HG03135 (cell line): ENCODE data around the gene ZNF215.
A peak's percentile ranks its signal among the peaks of the same experiment; 100 is the strongest.
"Not testable (repeated sequence)": the region's sequence is repeated elsewhere in the genome, so short reads cannot be mapped to it uniquely, and the experiment has no call there.

Source experiments
- ATAC-seq: cut with Tn5 transposase; IDR thresholded peaks from one replicate; pipeline ENCODE4 v1.9.1; 2021; ENCODE audit warnings: mild to moderate bottlenecking, moderate library complexity; ENCODE audit not compliant: unreplicated experiment

The ZNF215 gene

GRCh38 chr11:6926208-6927029 lies at the start of gene ZNF215:
TSS of gene ZNF215 (plus strand) at chr11:6926426. CDS start at chr11:6932273, 5,847 bp downstream.
- ATAC-seq, result peak; percentile 69

- ATAC-seq, result no peak
Measured at GRCh38 chr11:6876914-6877313, 49.3 kb upstream of the ZNF215 start.

- no peak for ATAC-seq
Measured at GRCh38 chr11:6882751-6883150, 43.5 kb upstream of the ZNF215 start.

GRCh38 chr11:6887711-6888110 lies 38.5 kb upstream of the ZNF215 start:
- not testable (repeated sequence) for ATAC-seq

GRCh38 chr11:6888830-6889229 lies 37.4 kb upstream of the ZNF215 start:
- no peak for ATAC-seq

- ATAC-seq, result no peak
Measured at GRCh38 chr11:6889835-6890234, 36.4 kb upstream of the ZNF215 start.

- ATAC-seq, result no peak
Measured at GRCh38 chr11:6892400-6892799, 33.8 kb upstream of the ZNF215 start, which contains the start of gene OR2D2. TSS of gene OR2D2 (minus strand) at chr11:6892500. CDS start at chr11:6892500, 0 bp downstream.

- ATAC-seq, result no peak
Measured at GRCh38 chr11:6894097-6894496, 32.1 kb upstream of the ZNF215 start.

GRCh38 chr11:6895010-6895409 lies 31.2 kb upstream of the ZNF215 start:
- peak; percentile 74 for ATAC-seq

GRCh38 chr11:6898911-6899310 lies 27.3 kb upstream of the ZNF215 start:
- no peak for ATAC-seq

GRCh38 chr11:6900327-6900999 lies 25.8 kb upstream of the ZNF215 start:
- ATAC-seq, result no peak

- ATAC-seq, result not testable (repeated sequence)
Measured at GRCh38 chr11:6904804-6905203, 21.4 kb upstream of the ZNF215 start.

GRCh38 chr11:6911378-6911777 lies 14.8 kb upstream of the ZNF215 start:
- ATAC-seq, result no peak

GRCh38 chr11:6911948-6912347 lies 14.3 kb upstream of the ZNF215 start:
- no peak for ATAC-seq

- no peak for ATAC-seq
Measured at GRCh38 chr11:6919698-6920097, 6.5 kb upstream of the ZNF215 start.

GRCh38 chr11:6920702-6921101 lies 5.5 kb upstream of the ZNF215 start, which contains the start of gene OR2D3:
TSS of gene OR2D3 (plus strand) at chr11:6921002. CDS start at chr11:6921002, 0 bp downstream.
- no peak for ATAC-seq

- ATAC-seq, result no peak
Measured at GRCh38 chr11:6925007-6925577, 1.1 kb upstream of the ZNF215 start.

GRCh38 chr11:6925636-6926207 lies 504 bp upstream of the ZNF215 start:
- ATAC-seq, result no peak

- ATAC-seq, result peak; percentile 77
Measured at GRCh38 chr11:6927030-6927617, 898 bp downstream of the ZNF215 start.

- ATAC-seq, result no peak
Measured at GRCh38 chr11:6928916-6929315, 2.7 kb downstream of the ZNF215 start.

- ATAC-seq, result no peak
Measured at GRCh38 chr11:6931146-6931713, 5.0 kb downstream of the ZNF215 start.
